HepG2 (cell line): ENCODE data around the gene CORO1C. TPM values are rescaled to one million over a fixed set of nuclear protein-coding genes. Genes with fewer than 3 reads are reported as not detected.
A peak's percentile ranks its signal among the peaks of the same experiment; 100 is the strongest.

Source experiments
- AHR ChIP-seq: IDR thresholded peaks from 2 replicates; pipeline ENCODE4 v1.6.1; 2018; ENCODE audit warnings: missing genetic modification reagents, missing compliant biosample characterization
- ATF7-NPFF ChIP-seq: sonication (generic); formaldehyde crosslinking; IDR thresholded peaks from 2 replicates; pipeline ENCODE4 v1.8.1; 2023; ENCODE audit warnings: mild to moderate bottlenecking, low read depth, missing genetic modification reagents, moderate library complexity
- CREB1 ChIP-seq, 2 experiments: fragments of 450-650 bp in 1 of 2; IDR thresholded peaks; 2 replicates each; pipeline ENCODE4 v1.6.1; 2016 to 2017; ENCODE audit warnings: control low read depth in 1 of 2, mild to moderate bottlenecking in 1 of 2, missing compliant biosample characterization in 1 of 2, missing genetic modification characterization in 1 of 2
- EHMT2 ChIP-seq: fragments of 200-600 bp; sonication (generic); IDR thresholded peaks from 2 replicates; pipeline ENCODE4 v1.7.0; 2017; ENCODE audit warnings: antibody characterized with exemption, low read depth, low read length, borderline replicate concordance
- FOSL2 ChIP-seq: sonication (generic); formaldehyde crosslinking; IDR thresholded peaks from 2 replicates; pipeline ENCODE4 v1.4.0; 2020; ENCODE audit warnings: missing genetic modification reagents
- GFI1 ChIP-seq: sonication (generic); formaldehyde crosslinking; IDR thresholded peaks from 2 replicates; pipeline ENCODE4 v1.5.0; 2020; ENCODE audit warnings: missing genetic modification reagents, mild to moderate bottlenecking, borderline replicate concordance
- HHEX ChIP-seq: IDR thresholded peaks from 2 replicates; pipeline ENCODE4 v1.6.1; 2016; ENCODE audit warnings: control low read depth
- HMGXB3 ChIP-seq: sonication (generic); formaldehyde crosslinking; IDR thresholded peaks from 2 replicates; pipeline ENCODE4 v1.4.0; 2020; ENCODE audit warnings: missing genetic modification reagents, borderline replicate concordance
- KAT8 ChIP-seq: IDR thresholded peaks from 2 replicates; pipeline ENCODE4 v1.6.1; 2016; ENCODE audit warnings: missing genetic modification reagents, missing compliant biosample characterization
- MYC ChIP-seq: sonication (generic); formaldehyde crosslinking; IDR thresholded peaks from 2 replicates; pipeline ENCODE4 v1.9.0; 2021; ENCODE audit warnings: missing genetic modification reagents, borderline replicate concordance
- PLSCR1 ChIP-seq: sonication (generic); formaldehyde crosslinking; IDR thresholded peaks from 2 replicates; pipeline ENCODE4 v1.5.0; 2020; ENCODE audit warnings: missing genetic modification reagents, mild to moderate bottlenecking, borderline replicate concordance
- RAD21 ChIP-seq: fragments of 450-650 bp; formaldehyde crosslinking; IDR thresholded peaks from 2 replicates; pipeline ENCODE4 v1.5.0; 2020; ENCODE audit warnings: mild to moderate bottlenecking
- SCMH1 ChIP-seq: sonication (generic); formaldehyde crosslinking; IDR thresholded peaks from 2 replicates; pipeline ENCODE4 v1.9.0; 2021; ENCODE audit warnings: missing genetic modification reagents, mild to moderate bottlenecking, borderline replicate concordance
- STAG1 ChIP-seq: sonication (generic); formaldehyde crosslinking; IDR thresholded peaks from 2 replicates; pipeline ENCODE4 v1.4.0; 2020; ENCODE audit warnings: missing genetic modification reagents
- TBX2 ChIP-seq: sonication (generic); formaldehyde crosslinking; IDR thresholded peaks from 2 replicates; pipeline ENCODE4 v1.5.0; 2020; ENCODE audit warnings: missing genetic modification reagents, mild to moderate bottlenecking, borderline replicate concordance
- TEF ChIP-seq: sonication (generic); formaldehyde crosslinking; IDR thresholded peaks from 2 replicates; pipeline ENCODE4 v1.5.0; 2020; ENCODE audit warnings: missing genetic modification reagents
- TOE1 ChIP-seq: sonication (generic); formaldehyde crosslinking; IDR thresholded peaks from 2 replicates; pipeline ENCODE4 v1.4.0; 2020; ENCODE audit warnings: mild to moderate bottlenecking, missing genetic modification reagents
- ZNF121 ChIP-seq: sonication (generic); formaldehyde crosslinking; IDR thresholded peaks from 2 replicates; pipeline ENCODE4 v1.5.0; 2020; ENCODE audit warnings: mild to moderate bottlenecking, missing genetic modification reagents
- ZNF543 ChIP-seq: sonication (generic); formaldehyde crosslinking; IDR thresholded peaks from 2 replicates; pipeline ENCODE4 v1.4.0; 2020; ENCODE audit warnings: mild to moderate bottlenecking, missing genetic modification reagents
- ZNF598 ChIP-seq: sonication (generic); formaldehyde crosslinking; IDR thresholded peaks from 2 replicates; pipeline ENCODE4 v1.5.1; 2020; ENCODE audit warnings: mild to moderate bottlenecking, missing genetic modification reagents, borderline replicate concordance
- ZNF777 ChIP-seq: sonication (generic); formaldehyde crosslinking; IDR thresholded peaks from 2 replicates; pipeline ENCODE4 v1.4.0; 2020; ENCODE audit warnings: missing genetic modification reagents
- polyA plus RNA-seq, 8 experiments: library from polyadenylated mRNA; depleted of rRNA in 3 of 8; stranded (reverse) in 7 of 8; unstranded in 1 of 8; fragments of >200 nt; fragmentation: Illumina TruSeq in 4 of 8; extraction: Trizol in 4 of 8; gene quantifications; 2 replicates each; pipeline versions ENCODE4 v1.2.1 to v1.2.3, GENCODE V29; 2011 to 2016; ENCODE audit warnings: low read depth in 4 of 8, missing spikeins in 1 of 8, mixed read lengths in 1 of 8; ENCODE audit not compliant: insufficient read depth in 1 of 8
- total RNA-seq, 5 experiments: library from RNA; depleted of rRNA; stranded (reverse); fragments of >200 nt; fragmentation: Illumina TruSeq; extraction: Trizol; gene quantifications; 2 replicates each; pipeline ENCODE4 v1.2.3, GENCODE V29; 2016; ENCODE audit warnings: low read depth in 1 of 5

CORO1C gene
- total and polyA plus RNA-seq, 2 of the 13 experiments (the other 11 are each of a cell fraction or from before 2014, with no cell fraction given): 73.7 to 131 TPM

- no peak for TF ChIP-seq HMGXB3
- no peak for TF ChIP-seq MYC (CRISPR knock-in tag)
- TF ChIP-seq FOSL2 (CRISPR knock-in tag): peak; percentile 10; the same call in 1 of the 2 replicates
- no peak for TF ChIP-seq RAD21 (CRISPR knock-in tag)
- TF ChIP-seq TEF: no peak
- TF ChIP-seq ZNF121: no peak
- no peak; the same call in 1 of the 2 replicates for TF ChIP-seq TOE1 (CRISPR knock-in tag)
- 0 out of 2 replicates have a peak, but pooled peaks have one; percentile 27 for TF ChIP-seq EHMT2
- TF ChIP-seq STAG1: peak; percentile 47
- no peak for TF ChIP-seq CREB1 (IDR thresholded peaks at IDR 0.05)
- TF ChIP-seq CREB1 (CRISPR knock-in tag; IDR thresholded peaks at IDR 0.05): peak; percentile 45; the same call in 1 of the 2 replicates
- TF ChIP-seq AHR (CRISPR knock-in tag): no peak
- TF ChIP-seq PLSCR1 (CRISPR knock-in tag): no peak
- no peak for TF ChIP-seq ZNF543 (CRISPR knock-in tag)
- TF ChIP-seq SCMH1 (CRISPR knock-in tag): no peak
- TF ChIP-seq ZNF777 (CRISPR knock-in tag): no peak
- TF ChIP-seq ZNF598: no peak
- TF ChIP-seq KAT8 (CRISPR knock-in tag): 0 out of 2 replicates have a peak, but pooled peaks have one; percentile 16
- TF ChIP-seq HHEX: no peak
- TF ChIP-seq TBX2 (CRISPR knock-in tag): no peak
- 0 out of 2 replicates have a peak, but pooled peaks have one; percentile 24 for TF ChIP-seq GFI1 (CRISPR knock-in tag)
- TF ChIP-seq ATF7-NPFF (CRISPR knock-in tag): no peak
These were observed 41.8 kb downstream of the CORO1C start (continued) for GRCh38 chr12:108689314-108690190.
